HG03575 (cell line): ENCODE results near the gene GOLGA3.
"Not testable (repeated sequence)": the region's sequence is repeated elsewhere in the genome, so short reads cannot be mapped to it uniquely, and the experiment has no call there.

ENCODE experiments used
- ATAC-seq: cut with Tn5 transposase; IDR thresholded peaks from one replicate; pipeline ENCODE4 v1.9.1; 2021; ENCODE audit not compliant: unreplicated experiment, insufficient number of reproducible peaks, low FRiP score; ENCODE audit errors: extremely low read depth

GOLGA3 gene

DNA sequence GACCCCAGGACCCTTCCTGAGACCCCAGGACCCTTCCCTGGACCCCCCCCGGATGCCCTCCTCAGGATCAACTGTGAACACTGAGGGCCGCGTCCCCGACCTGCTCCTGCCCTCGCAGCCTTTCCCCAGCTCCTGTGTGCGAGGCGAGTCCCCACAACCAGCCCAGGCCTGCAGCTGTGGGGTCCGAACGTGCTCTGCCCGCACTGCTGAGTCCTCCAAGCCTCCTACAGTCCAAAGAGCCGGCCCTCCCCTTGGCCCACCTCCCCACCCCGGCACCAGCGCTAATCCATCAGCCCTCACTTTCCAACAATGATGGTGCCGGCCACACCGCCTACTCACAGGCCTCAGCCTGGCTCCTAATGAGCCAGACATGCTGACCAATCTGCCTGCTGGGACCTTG is 40.8 kb downstream of the GOLGA3 start:
- no peak for ATAC-seq

DNA sequence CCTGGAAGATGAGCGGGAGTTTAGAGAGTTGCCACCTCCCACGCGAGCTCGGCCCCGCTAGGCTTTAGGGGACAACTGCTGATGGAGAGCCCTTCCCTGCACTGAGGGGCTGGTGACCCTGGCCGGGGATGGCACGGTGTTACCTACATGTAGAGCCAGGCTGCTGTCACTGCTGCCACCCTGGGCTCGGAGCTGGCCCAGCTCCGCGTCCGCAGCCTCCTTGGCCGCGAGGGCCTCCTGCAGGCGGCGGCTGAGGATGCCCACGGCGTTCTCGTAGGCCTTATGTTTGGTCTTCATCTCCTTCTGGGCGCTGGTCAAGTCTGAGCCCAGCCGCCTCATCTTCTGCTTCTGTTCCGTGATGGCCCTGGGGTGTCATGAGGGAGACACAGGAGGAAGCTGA is 42.5 kb downstream of the GOLGA3 start:
- no peak for ATAC-seq

DNA sequence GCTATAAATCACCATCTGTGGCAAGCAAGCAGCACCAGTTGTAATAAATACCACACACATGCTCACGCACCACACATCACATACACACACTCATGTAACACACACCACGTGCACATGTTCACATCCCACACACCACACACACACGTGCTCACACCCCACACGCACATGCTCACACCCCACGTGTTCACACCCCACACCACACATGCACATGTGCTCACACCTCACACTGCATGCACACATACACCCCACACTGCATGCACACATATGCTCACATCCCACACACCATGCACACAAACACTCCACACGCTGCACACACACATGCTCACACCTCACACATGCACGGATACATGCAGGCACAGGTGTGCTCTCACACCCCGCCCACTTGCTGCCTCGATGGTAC is 44.1 kb downstream of the GOLGA3 start:
- no peak for ATAC-seq

DNA sequence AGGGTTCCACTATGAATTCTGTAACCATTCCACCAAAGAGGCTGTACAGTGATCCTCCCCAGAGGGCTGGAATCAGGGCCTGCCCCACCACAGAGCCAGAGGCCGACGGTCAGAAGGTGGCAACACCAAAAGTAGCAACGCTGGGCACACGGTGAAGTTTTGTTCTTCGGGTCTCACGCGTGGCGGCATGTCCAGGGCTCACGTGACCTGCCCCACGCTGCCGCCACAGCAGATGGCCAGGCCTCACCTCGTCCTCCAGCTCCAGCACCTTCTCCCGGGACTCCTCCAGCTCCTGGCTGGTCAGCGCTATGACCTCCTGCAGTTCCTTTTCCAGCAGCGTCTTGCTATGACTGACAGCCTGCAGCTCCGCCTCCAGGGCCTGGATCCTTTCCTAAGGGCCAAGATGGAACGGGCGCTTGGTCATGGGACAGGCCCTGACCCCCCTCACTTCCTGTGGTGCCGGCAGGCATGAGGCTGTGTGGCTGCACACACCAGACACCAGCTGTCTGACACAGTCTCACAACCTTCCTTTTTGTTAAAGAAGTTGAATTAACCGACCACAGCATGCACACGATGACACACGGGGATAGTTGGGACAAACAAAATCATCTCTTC is 44.6 kb downstream of the GOLGA3 start:
- ATAC-seq = no peak

DNA sequence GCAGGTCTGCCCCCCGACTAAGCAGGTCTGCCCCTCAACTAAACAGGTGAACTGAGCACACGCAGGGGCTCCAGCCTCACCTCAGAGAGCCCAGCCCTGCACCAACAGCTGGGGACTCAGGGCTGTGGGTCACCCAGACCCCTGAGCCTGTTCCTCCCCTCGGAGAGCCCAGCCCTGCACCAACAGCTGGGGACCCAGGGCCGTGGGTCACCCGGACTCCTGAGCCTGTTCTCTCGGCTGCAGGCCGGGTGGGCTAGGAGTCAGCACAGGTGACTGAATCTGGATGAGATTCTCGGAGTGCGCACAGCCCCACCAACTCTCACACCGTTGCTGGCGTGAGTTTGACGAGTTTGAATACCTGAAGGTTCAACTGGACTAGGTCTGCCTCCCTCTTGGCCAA is 46.7 kb downstream of the GOLGA3 start:
- ATAC-seq = no peak

DNA sequence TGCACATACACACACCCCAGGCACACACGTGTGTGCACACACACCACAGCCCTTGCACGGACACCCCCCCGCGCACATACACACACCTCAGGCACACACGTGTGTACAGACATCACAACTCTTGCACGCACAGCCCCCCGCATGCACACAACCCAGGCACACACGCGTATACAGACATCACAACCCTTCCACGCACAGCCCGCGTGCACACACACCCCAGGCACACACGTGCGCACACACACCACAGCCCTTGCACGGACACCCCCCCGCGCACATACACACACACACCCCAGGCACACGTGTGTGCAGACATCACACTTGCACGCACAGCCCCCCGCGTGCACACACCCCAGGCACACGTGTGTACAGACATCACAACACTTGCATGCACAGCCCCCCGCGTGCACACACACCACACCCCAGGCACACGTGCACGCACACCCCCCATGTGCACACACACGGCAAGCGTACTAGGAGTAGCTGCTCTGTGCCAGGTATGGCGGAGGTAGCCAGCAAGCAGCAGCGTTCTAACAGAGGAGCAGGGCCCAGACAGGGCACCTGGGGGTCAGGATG is 48.8 kb downstream of the GOLGA3 start:
- ATAC-seq = no peak

DNA sequence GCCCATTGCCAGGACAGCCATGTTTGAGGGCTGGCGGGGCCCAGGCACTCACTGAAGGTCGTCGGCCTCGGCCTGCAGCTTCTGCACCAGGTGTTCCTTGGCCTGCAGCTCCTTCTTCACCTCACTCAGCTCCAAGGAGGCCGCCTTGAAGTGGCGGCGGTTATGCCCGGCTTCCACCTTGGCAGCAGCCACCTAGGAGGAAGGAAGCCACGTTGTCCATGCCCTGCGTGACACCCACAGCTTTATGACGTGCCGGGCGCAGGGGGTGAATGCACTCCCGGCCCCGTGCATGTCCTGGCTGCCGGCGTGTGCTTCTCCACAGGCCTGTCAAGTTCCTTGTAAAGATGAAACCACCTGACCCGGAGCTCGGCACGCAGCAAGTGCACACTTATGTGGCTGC is 51.1 kb downstream of the GOLGA3 start:
- no peak for ATAC-seq

DNA sequence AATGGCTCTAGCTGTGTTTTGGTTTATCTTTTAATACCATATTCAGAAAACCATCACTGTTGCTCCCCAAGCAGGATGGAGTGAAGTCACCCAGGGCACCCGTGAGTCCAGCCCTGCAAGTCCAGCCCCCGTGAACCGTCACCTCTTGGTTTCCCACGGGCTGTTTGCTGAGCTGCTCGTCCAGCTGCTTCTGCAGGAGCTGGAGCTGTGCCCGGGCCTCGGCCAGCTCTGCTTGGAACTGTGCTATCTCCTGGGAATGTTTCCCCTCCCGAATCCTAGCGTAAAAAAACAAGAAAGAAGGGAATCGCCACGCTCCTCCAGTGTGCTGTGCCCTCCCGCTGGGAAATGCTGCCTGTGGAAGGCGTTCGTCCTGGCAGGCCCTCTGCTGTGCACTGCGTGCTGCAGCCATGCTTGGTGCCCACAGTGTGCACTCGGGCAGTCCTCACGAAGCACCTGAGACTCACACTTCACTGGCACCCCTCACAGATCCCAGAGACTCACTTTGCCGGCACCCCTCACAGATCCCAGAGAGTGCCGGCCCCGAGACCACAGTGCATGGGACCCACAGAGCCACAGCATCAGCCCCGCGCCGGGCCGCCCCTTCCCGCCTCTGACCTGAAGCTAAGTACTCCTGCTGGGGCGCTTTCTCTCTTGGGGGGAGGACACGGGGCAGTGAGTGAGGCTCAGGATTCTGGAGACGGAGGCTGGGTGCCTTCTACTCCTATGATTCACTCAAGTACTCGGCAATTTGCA is 51.7 kb downstream of the GOLGA3 start:
- ATAC-seq = no peak

DNA sequence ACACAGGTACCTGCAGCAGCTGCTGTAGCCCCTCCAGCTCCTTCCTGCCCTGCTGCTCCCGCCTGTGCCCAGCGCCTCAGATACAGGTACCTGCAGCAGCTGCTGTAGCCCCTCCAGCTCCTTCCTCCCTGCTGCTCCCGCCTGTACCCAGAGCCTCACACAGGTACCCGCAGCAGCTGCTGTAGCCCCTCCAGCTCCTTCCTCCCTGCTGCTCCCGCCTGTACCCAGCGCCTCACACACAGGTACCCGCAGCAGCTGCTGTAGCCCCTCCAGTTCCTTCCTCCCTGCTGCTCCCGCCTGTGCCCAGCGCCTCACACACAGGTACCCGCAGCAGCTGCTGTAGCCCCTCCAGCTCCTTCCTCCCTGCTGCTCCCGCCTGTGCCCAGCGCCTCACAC is 52.4 kb downstream of the GOLGA3 start:
- not testable (repeated sequence) for ATAC-seq

DNA sequence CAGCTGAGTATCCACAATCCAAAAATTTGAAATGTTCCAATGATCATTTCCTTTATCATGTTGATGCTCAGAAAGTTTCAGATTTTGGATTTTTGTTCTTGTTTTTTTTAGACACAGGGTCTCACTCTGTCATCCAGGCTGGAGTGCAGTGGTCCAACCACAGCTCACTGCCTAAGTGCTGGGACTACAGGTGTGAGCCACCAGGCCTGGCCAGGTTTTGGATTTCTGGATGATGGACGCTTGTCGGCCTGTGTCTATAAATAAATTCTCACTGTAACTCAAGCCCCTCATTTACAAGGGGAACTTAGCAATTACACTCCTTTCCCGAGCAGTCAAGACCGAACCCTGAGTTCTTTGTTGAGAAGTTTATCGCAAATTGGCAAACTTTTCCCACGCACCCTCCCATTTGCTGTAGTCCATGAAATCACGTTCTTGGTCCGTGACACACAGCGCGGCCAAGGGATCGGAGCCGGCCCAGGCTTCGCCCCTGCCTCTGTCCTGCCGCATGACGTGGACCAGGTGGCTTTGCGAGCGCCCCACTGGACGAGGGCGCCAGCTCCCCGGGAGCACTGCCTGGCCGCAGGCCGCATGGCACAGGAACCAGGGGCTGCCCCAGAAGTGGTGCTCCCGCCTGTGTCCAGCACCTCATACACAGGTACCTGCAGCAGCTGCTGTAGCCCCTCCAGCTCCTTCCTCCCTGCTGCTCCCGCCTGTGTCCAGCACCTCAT is 53.0 kb downstream of the GOLGA3 start:
- no peak for ATAC-seq

DNA sequence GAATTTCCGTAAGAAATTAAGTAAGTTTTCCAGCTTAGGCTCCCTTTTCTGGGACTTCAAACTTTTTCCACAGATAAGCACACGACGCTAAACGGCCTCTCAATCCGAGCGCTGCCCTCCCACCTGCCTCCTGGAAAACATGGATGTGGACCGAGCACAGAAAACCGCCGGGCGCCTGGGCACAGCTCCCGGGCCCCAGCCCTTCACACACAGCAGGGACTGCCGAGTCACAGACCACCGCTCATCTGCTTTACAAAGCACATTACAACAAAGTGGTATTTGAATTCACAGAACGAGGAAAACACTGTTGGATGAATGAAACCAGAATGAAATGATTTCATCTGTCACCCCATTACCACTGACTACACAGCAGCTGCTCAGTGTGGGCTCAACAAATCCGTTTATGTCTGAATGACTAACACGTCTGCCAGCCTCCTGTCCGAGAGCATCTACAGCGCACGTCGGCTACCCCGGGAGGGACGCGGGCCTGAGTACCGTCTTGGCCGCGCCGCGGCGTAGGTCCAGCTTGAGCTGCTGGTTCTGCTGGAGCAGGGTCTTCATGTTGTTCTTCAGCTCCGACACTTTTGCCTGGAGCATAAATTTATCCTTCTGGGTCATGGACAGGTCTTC is 53.9 kb downstream of the GOLGA3 start:
- no peak for ATAC-seq

DNA sequence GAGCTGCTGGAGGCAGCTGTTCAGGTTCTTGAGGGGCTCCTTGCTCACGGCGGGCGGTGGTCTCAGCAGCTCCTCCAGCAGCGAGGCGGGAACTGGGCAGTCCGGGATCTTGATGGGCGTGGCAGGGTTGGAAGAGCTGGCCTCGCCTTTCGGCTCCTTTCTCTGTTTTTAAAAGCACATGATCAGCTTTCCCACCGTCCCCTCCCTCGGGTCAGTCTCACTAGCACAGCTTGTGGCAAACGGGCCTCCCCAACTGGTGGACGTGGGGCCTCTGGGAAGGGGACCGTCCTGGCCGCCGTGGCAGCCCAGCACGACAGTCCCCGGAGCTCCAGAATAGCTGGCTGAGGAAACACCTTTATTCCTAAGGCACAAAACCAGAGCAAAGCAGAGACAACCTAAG is 54.5 kb downstream of the GOLGA3 start:
- ATAC-seq = no peak

DNA sequence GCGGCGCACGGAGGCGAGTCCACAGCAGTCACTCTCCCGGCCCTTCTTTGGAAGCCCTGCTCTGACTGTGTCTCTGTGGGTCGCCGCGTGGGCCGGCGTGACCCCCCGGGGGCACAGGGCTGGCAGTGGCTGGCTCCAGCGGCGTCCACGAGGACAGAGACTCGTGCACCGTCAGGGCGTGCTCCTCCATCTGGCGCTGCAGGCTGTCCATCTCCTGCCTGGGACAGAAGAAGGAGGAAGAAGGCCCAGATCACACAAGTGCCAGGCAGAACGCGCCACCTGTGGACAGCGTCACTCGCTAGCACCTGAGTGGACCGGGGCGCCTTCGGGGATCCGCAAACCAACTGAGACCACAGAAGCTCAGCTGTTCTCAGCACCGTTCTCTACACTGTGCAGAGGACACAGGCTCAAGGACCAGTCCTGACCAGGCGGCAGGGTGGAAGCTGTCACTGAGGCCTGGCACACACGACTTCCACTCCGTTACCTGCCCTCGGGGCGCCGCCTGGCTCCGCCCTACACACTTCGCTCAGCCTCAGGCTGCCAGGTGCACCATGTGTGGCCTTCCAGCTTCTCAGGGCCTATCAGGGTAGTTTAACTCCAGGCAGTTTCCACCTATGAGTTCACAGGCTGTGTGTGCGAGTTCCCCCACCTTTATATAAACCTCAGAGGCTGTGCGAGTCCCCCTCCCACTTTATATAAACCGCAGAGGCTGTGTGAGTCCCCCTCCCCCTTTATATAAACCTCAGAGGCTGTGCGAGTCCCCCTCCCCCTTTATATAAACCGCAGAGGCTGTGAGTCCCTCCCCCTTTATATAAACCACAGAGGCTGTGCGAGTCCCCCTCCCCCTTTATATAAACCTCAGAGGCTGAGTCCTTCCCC is 55.4 kb downstream of the GOLGA3 start:
- no peak for ATAC-seq

DNA sequence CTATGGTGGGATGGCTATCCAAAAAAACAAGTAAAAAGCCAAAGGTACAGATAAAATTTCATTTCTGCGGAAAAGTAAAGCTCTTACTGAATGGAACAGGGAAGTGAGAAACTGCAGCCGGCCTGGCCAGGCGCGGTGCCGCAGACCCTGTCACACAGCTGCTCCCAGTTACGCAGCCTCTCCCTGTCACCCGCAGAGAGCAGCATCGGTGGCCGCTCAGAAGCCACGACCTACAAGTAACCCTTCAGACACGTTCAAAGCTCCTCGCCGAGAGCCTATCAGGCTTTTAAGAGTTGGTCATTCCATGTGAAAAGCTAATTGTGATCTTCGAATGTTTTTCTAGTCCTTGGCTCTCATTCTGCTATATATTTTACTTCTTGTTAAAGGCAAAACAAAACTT is 56.1 kb downstream of the GOLGA3 start:
- ATAC-seq = no peak

DNA sequence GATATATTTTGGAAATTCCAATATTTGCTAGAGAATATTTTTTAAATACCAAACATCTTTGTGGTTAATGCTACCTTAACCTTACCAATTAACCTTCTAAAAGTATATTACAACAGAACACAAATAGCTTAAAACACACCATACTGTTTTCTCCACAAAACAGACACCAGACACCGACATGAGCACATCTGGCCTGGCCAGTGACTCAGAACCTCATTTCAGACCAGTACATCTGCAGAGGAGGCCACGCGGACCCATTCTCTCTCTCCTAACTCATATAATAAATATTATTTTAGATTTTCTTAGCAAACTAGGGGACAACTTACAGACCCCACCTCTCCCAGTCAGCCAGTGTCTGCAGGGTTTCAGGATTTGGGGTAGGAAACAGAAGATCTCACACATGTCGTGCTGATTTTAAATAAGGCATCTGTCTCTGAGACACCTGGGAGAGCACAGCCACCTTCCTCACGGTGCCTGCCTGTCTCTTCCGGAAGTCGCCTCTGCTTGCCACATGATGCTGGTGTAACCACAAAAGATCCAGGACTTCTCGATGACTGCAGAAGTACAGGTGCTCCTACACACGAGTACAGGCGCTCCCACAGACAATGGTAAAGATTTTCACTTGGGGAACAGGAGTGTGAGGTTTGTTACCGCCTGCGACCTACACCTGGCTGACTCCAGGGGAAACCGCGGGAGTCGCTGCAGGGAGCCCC is 57.4 kb downstream of the GOLGA3 start:
- no peak for ATAC-seq

DNA sequence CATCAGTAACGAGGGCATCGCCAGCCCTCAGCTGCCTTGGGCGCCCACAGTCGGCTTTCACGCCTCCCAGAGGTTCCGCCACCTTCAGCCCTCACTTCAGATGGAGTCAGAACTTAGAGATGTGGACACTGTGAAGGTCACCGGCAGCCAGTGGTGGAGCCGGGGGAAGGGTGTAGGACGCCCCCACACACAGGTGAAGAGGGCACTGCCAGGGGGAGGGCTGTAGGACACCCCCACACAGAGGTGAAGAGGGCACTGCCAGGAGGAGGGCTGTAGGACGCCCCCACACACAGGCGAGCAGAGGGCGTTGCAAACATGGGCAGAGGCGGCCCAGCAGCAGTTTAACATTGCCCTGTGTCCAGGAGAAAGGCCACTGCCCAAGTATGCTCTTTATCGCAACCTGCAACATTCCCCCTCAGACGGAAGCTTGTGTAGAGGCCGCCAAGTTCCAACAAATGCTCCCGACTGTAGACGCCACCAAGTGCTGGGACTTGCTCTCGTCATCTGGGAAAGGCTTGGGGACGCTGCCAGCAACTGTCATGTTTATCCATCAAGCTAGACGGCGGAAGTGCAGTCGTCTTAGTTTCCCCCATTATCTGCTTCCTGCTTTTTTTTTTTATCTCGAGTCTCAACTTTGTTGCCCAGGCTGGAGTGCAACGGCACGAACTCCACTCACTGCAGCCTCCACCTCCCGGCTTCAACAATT is 62.1 kb downstream of the GOLGA3 start:
- ATAC-seq = no peak

DNA sequence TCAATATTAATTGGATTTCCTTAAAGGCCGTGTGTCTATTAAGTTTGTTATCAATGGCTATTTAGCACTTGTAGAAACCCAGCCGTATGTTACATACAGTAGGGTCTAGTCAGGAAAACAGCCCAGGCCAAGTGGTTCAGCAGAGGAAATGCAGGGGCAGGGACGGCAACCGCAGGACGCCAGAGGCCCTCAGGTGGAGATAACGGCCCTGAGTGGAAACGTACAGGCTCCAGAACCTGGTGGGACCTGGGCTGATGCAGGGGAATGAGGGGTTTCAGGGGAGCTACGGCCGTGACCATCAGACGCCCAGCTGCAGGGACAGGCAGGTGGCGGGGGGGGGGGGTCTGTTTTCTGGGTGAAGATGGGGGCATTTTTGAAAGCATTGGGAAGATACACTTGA is 63.3 kb downstream of the GOLGA3 start:
- no peak for ATAC-seq

DNA sequence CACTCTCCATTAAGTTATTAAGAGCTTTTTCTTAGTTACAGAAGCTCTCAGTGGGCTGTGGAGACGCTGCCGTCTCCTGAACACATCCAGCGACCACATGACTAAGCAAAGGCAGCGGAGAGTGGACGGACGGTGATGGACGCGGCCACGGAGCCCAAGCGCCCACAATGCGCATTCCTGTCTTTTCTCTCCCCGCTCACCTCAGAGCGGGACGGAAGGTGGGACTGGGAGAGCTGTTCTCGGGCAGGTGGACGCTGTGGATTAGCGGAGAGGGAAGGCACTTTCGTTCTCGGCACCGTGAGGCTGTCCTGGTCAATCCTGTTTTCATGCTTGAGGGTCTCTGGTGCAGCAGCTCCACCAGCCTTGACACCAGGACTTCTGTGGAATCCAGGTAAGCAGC is 64.4 kb downstream of the GOLGA3 start:
- no peak for ATAC-seq
